Sciatic nerve (tissue), 2 donors: Measurements from ENCODE around the gene SMYD3. TPM values are rescaled to one million over a fixed set of nuclear protein-coding genes. Genes with fewer than 3 reads are reported as not detected.
A peak's percentile ranks its signal among the peaks of the same experiment; 100 is the strongest.

ENCODE experiments used
- ATAC-seq: fragments of 200-7000 bp; cut with Tn5 transposase; one replicate; pipeline ENCODE4 v1.9.1; 2020; ENCODE audit warnings: mild to moderate bottlenecking, moderate library complexity
- DNase-seq: peaks from one replicate; pipeline ENCODE4 v3.0.0-alpha.2; 2020; ENCODE audit warnings: low spot score
- intact Hi-C: fragments of 100-400 bp; cut with DNase I; formaldehyde crosslinking; loops from one replicate; pipeline ENCODE4 v1.14.2; 2022
- total RNA-seq: library from RNA; stranded (reverse); fragmentation: NEBNext Ultra II Directional; extraction: Animal tissue kit (Norgen Biotek cat#: 25700); gene quantifications from one replicate; pipeline ENCODE4 v1.2.1, GENCODE V29; 2021
- donor health status: DM: no; HTN: no; CAD: no.
- donor health status: DM: no; HTN: no; CAD: no.

The SMYD3 gene
- total RNA-seq, 1 donor from 2014 or later = 27.7 TPM

- DNase-seq (no peak), ATAC-seq (peak; percentile 69)
- intact Hi-C loops = no loop called here
Observed at GRCh38 chr1:246117066-246117791, 389.9 kb downstream of the SMYD3 start.

- no peak for DNase-seq
- intact Hi-C loops = no loop called here
Observed at GRCh38 chr1:246114369-246114768, 392.7 kb downstream of the SMYD3 start.

GRCh38 chr1:246113555-246114095 lies 393.5 kb downstream of the SMYD3 start:
- ATAC-seq = no peak
- intact Hi-C loops = no loop called here
- DNase-seq = no peak

More at GRCh38 chr1:246114369-246114768, 392.7 kb downstream of the SMYD3 start:
- ATAC-seq = no peak

GRCh38 chr1:246111570-246111969 lies 395.5 kb downstream of the SMYD3 start:
- DNase-seq = no peak
- intact Hi-C loops = no loop called here
- no peak for ATAC-seq

GRCh38 chr1:246110343-246111219 lies 396.5 kb downstream of the SMYD3 start:
- no peak for DNase-seq
- no peak for ATAC-seq
- intact Hi-C loops = no loop called here

GRCh38 chr1:246108278-246108925 lies 398.7 kb downstream of the SMYD3 start:
- intact Hi-C loops = no loop called here
- no peak for DNase-seq
- no peak for ATAC-seq

GRCh38 chr1:246107516-246108277 lies 399.4 kb downstream of the SMYD3 start:
- intact Hi-C loops = no loop called here
- no peak for ATAC-seq
- no peak for DNase-seq

GRCh38 chr1:246106342-246106763 lies 400.7 kb downstream of the SMYD3 start:
- intact Hi-C loops = no loop called here
- ATAC-seq = no peak
- no peak for DNase-seq

- DNase-seq = no peak
- ATAC-seq = no peak
- intact Hi-C loops = no loop called here
Observed at GRCh38 chr1:246104927-246105326, 402.2 kb downstream of the SMYD3 start.

GRCh38 chr1:246099570-246099969 lies 407.5 kb downstream of the SMYD3 start:
- DNase-seq = no peak
- intact Hi-C loops = no loop called here
- no peak for ATAC-seq

GRCh38 chr1:246096356-246096755 lies 410.7 kb downstream of the SMYD3 start:
- ATAC-seq (no peak), DNase-seq (no peak)
- intact Hi-C loops = no loop called here

- DNase-seq (no peak), ATAC-seq (no peak)
- intact Hi-C loops = no loop called here
Observed at GRCh38 chr1:246095443-246095842, 411.6 kb downstream of the SMYD3 start.

GRCh38 chr1:246093230-246093629 lies 413.8 kb downstream of the SMYD3 start:
- intact Hi-C loops = no loop called here
- DNase-seq = no peak
- no peak for ATAC-seq

GRCh38 chr1:246092136-246092535 lies 414.9 kb downstream of the SMYD3 start:
- DNase-seq (no peak), ATAC-seq (no peak)
- intact Hi-C loops = no loop called here

- intact Hi-C loops = no loop called here
- DNase-seq (no peak), ATAC-seq (no peak)
Observed at GRCh38 chr1:246091477-246091876, 415.6 kb downstream of the SMYD3 start.

GRCh38 chr1:246086191-246086590 lies 420.9 kb downstream of the SMYD3 start:
- ATAC-seq (no peak), DNase-seq (no peak)
- intact Hi-C loops = no loop called here

GRCh38 chr1:246083416-246083815 lies 423.7 kb downstream of the SMYD3 start:
- ATAC-seq (no peak), DNase-seq (no peak)
- intact Hi-C loops = no loop called here

GRCh38 chr1:246081856-246082668 lies 425.0 kb downstream of the SMYD3 start:
- DNase-seq (no peak), ATAC-seq (no peak)
- intact Hi-C loops = no loop called here
